Measurements from ENCODE around the gene RHAG. TPM values are rescaled to one million over a fixed set of nuclear protein-coding genes. Genes with fewer than 3 reads are reported as not detected.
"Not testable (repeated sequence)": the region's sequence is repeated elsewhere in the genome, so short reads cannot be mapped to it uniquely, and the experiment has no call there.

Gene RHAG
- total RNA-seq, result not detected

DNA sequence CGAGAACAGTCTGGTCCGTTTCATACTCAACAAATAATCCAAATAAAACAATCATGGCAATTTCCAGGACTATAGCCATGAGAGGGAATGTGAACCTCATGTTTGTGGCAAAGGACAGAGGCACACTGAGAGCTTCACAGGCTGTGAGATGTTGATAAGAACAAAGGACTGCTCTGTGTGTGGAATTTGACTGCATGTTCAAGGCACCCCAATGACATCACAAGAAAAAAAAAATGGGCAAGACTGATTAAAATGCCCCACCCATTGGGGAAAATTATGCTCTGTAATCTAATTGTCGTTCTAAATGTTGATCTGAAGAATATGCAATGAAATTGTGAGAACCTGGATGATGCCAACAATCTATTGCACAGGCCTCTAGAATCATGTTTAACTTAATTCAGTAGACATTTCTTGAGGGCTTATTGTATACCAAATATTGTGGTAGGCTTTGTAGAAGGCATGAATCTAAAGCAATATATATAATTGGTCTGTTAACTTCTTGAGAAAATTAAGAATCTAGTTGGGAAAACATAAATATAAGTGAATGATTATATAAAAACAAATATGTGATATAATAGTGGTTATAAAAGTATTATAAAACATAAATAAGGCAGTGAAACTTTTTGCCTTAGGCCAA, at the start of gene RHAG:
TSS of gene RHAG (minus strand) at position 127 of the 637 bp plus-strand sequence. CDS start at position 100, 27 bp downstream.
- no peak within 1 kb of the TSS for H3K27ac Mint-ChIP-seq
- peaks cover 9% of the 10 kb centered on the region for H3K27me3 Mint-ChIP-seq
- H3K4me1 Mint-ChIP-seq, result no peaks in the 10 kb centered on the region
- H3K9me3 Mint-ChIP-seq, result no peaks in the 10 kb centered on the region
- no peak within 1 kb of the TSS for H3K4me3 Mint-ChIP-seq
- H3K36me3 Mint-ChIP-seq (ENCODE audit: low read depth), result no peaks in the 10 kb centered on the region
- ATAC-seq (replicated peaks), result no peak

DNA sequence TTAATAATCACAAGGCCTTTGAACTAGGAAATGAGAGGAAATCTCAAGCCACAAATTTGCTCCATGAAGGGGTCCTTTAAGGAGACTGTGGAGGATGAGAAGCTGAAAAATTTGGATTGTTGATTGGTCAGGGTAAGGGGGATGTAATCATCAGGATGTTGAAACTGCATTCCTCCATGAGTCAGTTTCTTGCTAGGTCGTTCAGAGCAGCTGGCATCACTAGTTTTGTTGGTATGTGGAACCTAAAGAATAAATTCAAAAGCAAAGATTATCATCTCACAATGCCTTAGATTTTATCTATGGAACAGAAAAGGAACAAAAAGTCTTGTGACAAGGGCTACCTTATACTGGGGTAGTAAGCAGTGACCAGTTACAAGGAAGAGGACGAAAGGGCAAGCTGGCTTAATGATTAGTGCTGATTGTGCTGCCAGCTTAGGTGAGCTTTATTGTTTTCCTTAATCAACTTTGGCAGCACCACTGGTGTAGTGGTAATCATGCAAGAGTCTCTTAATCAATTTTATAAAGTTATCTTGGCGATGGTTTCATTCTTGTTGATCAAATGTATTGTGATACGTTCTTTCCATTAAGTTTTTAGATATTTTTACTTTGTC, 40.1 kb upstream of the RHAG start:
- Mint-ChIP-seq H3K4me1 (no peaks in the 10 kb centered on the region), H3K9me3 (peaks cover under 1% of the 10 kb centered on the region), H3K4me3 (no peak overlapping the region), H3K36me3 (ENCODE audit: low read depth) (no peaks in the 10 kb centered on the region), H3K27me3 (no peaks in the 10 kb centered on the region), H3K27ac (no peak overlapping the region)
- no peak for ATAC-seq (replicated peaks)

- peaks cover 8% of the 10 kb centered on the region for H3K9me3 Mint-ChIP-seq
- H3K27me3 Mint-ChIP-seq, result no peaks in the 10 kb centered on the region
- no peaks in the 10 kb centered on the region for H3K4me1 Mint-ChIP-seq
- no peak overlapping the region for H3K27ac Mint-ChIP-seq
- no peak for ATAC-seq (replicated peaks)
- H3K36me3 Mint-ChIP-seq (ENCODE audit: low read depth), result no peaks in the 10 kb centered on the region
- no peak overlapping the region for H3K4me3 Mint-ChIP-seq
Observed at GRCh38 chr6:49675816-49676215, 39.2 kb upstream of the RHAG start.

- Mint-ChIP-seq H3K36me3 (ENCODE audit: low read depth) (no peaks in the 10 kb centered on the region), H3K9me3 (peaks cover 13% of the 10 kb centered on the region), H3K4me3 (no peak overlapping the region), H3K4me1 (no peaks in the 10 kb centered on the region), H3K27ac (no peak overlapping the region), H3K27me3 (no peaks in the 10 kb centered on the region)
- no peak for ATAC-seq (replicated peaks)
Observed at GRCh38 chr6:49668083-49668511, 31.5 kb upstream of the RHAG start.

- Mint-ChIP-seq H3K4me3 (no peak overlapping the region), H3K4me1 (no peaks in the 10 kb centered on the region), H3K36me3 (ENCODE audit: low read depth) (no peaks in the 10 kb centered on the region), H3K27ac (no peak overlapping the region), H3K27me3 (no peaks in the 10 kb centered on the region), H3K9me3 (peaks cover 13% of the 10 kb centered on the region)
- ATAC-seq (replicated peaks), result no peak
Observed at GRCh38 chr6:49666930-49667757, 30.5 kb upstream of the RHAG start.

- H3K36me3 Mint-ChIP-seq (ENCODE audit: low read depth), result no peaks in the 10 kb centered on the region
- no peak for ATAC-seq (replicated peaks)
- H3K27me3 Mint-ChIP-seq, result no peaks in the 10 kb centered on the region
- no peak overlapping the region for H3K4me3 Mint-ChIP-seq
- no peak overlapping the region for H3K27ac Mint-ChIP-seq
- no peaks in the 10 kb centered on the region for H3K4me1 Mint-ChIP-seq
- peaks cover 9% of the 10 kb centered on the region for H3K9me3 Mint-ChIP-seq
Observed at GRCh38 chr6:49666480-49666879, 29.8 kb upstream of the RHAG start.

DNA sequence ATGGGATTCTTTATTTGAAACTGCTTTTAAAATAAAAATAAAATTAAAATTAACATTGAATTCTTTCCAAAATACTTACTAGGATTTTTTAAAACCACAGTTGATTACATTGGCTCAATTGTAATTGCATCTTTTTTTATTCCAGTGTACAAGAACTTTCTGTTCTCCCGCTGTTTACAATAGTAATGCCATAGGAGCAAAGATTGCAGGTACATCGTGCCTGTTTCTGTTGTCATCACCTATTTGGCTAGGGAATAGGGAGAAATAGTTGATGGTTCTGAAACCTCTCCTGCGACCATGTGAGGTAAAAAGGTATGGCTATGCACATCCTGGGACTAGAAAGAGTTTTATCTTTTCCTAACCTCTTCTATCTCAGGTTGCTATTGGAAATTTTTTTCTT, 28.2 kb upstream of the RHAG start:
- peaks cover 2% of the 10 kb centered on the region for H3K9me3 Mint-ChIP-seq
- no peak for ATAC-seq (replicated peaks)
- no peak overlapping the region for H3K4me3 Mint-ChIP-seq
- no peaks in the 10 kb centered on the region for H3K27me3 Mint-ChIP-seq
- no peak overlapping the region for H3K27ac Mint-ChIP-seq
- H3K36me3 Mint-ChIP-seq (ENCODE audit: low read depth), result no peaks in the 10 kb centered on the region
- no peaks in the 10 kb centered on the region for H3K4me1 Mint-ChIP-seq

DNA sequence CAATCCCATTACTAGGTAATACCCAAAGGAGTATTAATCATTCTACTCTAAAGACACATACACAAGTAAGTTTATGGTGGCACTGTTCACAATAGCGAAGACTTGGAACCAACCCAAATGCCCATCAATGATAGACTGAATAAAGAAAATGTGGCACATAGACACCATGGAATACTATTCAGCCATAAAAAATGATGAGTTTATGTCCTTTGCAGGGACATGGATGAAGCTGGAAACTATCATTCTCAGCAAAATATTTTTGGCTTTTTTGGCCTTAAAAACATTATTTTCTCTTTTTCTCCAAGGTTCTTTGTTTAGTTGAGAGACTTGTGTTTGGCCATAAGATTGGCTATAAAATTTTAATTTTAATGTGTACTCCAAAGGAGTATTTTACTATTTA, 27.4 kb upstream of the RHAG start:
- not testable (repeated sequence) for H3K9me3 Mint-ChIP-seq

DNA sequence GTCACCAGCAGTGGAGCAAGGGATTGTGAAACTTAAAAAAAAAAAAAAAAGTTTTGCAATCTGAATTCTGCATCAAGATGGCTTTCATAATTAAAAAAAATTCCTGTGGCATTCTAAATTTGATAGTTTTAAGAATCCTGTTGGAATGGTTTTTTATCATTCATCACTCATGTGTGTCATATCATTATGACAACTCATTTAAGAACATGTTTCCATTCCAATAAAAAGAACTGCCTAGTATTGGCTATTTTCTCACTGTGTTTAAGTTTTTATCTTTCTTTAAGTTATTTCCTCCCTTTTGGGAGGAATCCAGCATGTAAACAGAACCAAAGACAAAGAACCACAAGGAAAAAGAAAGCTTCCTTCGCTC, 26.2 kb upstream of the RHAG start:
- no peaks in the 10 kb centered on the region for H3K9me3 Mint-ChIP-seq
- ATAC-seq (replicated peaks), result no peak

More for the DNA sequence above, 27.4 kb upstream of the RHAG start:
- not testable (repeated sequence) for H3K27me3 Mint-ChIP-seq; ATAC-seq (replicated peaks); H3K27ac Mint-ChIP-seq; H3K36me3 Mint-ChIP-seq (ENCODE audit: low read depth); H3K4me1 Mint-ChIP-seq; H3K4me3 Mint-ChIP-seq

GRCh38 chr6:49662231-49662891, 25.7 kb upstream of the RHAG start:
- H3K27ac Mint-ChIP-seq, result no peak overlapping the region
- no peaks in the 10 kb centered on the region for H3K27me3 Mint-ChIP-seq
- no peaks in the 10 kb centered on the region for H3K4me1 Mint-ChIP-seq
- no peak overlapping the region for H3K4me3 Mint-ChIP-seq
- no peak for ATAC-seq (replicated peaks)
- H3K9me3 Mint-ChIP-seq, result no peaks in the 10 kb centered on the region
- H3K36me3 Mint-ChIP-seq (ENCODE audit: low read depth), result no peaks in the 10 kb centered on the region

More for the DNA sequence above, 26.2 kb upstream of the RHAG start:
- Mint-ChIP-seq H3K4me1 (no peaks in the 10 kb centered on the region), H3K27me3 (no peaks in the 10 kb centered on the region), H3K27ac (no peak overlapping the region), H3K4me3 (no peak overlapping the region), H3K36me3 (ENCODE audit: low read depth) (no peaks in the 10 kb centered on the region)

DNA sequence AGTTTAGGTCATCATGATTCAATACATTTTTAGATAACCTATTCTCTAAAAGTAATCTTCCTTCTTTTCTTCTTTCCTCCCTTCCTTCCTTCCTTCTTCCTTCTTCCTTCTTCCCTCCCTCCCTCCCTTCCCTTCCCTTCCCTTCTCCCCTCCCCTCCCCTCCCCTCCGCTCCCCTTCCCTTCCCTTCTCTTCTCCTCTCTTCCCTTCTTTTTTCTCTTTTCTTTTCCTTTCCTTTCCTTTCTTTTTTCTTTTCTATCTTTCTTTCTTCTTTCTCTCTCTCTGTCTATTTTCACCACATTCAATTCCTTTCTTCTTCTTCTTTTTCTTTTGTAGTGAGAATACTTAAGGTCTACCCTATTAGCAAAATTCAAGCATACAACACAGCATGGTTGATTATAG, 17.3 kb upstream of the RHAG start:
- Mint-ChIP-seq H3K36me3 (ENCODE audit: low read depth) (no peaks in the 10 kb centered on the region), H3K27ac (no peak overlapping the region), H3K27me3 (no peaks in the 10 kb centered on the region), H3K4me1 (no peaks in the 10 kb centered on the region), H3K9me3 (no peaks in the 10 kb centered on the region), H3K4me3 (no peak overlapping the region)
- no peak for ATAC-seq (replicated peaks)

DNA sequence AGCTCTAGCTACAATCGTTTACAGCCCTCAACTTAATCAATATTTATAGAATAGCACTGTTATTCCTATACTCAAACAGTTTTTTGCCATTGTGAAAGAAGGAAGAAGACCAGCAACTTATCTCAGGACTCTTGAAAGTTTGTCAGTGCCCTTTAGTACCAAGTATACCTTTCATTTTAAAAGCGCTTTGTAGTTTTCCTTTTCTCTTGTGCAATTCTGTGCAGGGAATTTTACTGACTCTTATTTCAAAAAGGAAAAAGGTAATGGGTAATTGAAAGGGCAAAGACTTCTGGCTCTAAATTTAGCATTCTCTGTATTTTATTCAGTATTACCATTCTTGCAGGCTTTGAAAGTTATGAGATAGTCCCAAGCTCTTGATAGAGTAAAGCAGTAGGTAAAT, 16.8 kb upstream of the RHAG start:
- no peak overlapping the region for H3K4me3 Mint-ChIP-seq
- no peaks in the 10 kb centered on the region for H3K36me3 Mint-ChIP-seq (ENCODE audit: low read depth)
- ATAC-seq (replicated peaks), result no peak
- H3K27ac Mint-ChIP-seq, result no peak overlapping the region
- no peaks in the 10 kb centered on the region for H3K9me3 Mint-ChIP-seq
- no peaks in the 10 kb centered on the region for H3K27me3 Mint-ChIP-seq
- H3K4me1 Mint-ChIP-seq, result no peaks in the 10 kb centered on the region

DNA sequence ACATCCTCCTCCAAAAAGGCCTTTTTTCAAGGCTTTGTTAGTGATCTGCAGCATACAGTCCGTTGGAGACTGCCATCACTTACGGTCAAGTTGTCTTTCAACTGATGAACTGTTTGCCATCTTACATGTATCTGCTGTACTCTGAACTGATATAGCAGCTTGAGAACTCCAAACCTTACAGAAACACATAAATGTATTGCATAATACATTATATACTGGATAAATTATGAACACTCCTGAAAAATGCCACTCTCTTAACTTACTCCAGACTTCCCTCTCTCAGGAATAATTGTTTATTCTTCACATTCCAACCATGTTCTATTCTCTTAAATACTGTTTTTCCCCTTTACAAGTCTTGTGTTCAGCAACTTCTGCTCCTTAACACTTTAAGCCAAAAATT, 14.6 kb upstream of the RHAG start:
- ATAC-seq (replicated peaks), result no peak
- Mint-ChIP-seq H3K27ac (no peak overlapping the region), H3K4me1 (no peaks in the 10 kb centered on the region), H3K9me3 (no peaks in the 10 kb centered on the region), H3K36me3 (ENCODE audit: low read depth) (no peaks in the 10 kb centered on the region), H3K4me3 (no peak overlapping the region), H3K27me3 (no peaks in the 10 kb centered on the region)

DNA sequence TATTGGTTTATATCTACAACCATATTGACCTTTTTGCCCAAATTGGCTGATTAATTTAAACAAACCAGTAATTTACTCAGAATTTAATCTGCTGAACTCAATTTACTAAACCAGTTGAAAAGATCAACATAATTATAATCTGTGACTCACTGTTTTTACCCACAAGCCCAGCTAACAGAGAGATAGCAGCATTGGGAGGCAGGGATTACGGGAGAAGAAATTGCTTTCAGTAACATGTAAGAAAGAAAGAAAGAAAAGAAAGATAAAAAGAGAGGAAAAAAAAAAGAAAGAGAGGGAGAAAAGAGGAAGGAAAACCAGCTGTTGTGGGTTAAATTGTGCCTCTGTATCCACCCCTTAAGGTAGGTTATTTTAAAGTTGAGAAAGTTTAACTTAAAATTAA, 13.3 kb upstream of the RHAG start:
- Mint-ChIP-seq H3K9me3 (no peaks in the 10 kb centered on the region), H3K27me3 (no peaks in the 10 kb centered on the region), H3K36me3 (ENCODE audit: low read depth) (no peaks in the 10 kb centered on the region), H3K4me1 (no peaks in the 10 kb centered on the region), H3K4me3 (no peak overlapping the region), H3K27ac (no peak overlapping the region)
- ATAC-seq (replicated peaks), result no peak

Measured in activated T-helper 17 cell treated with anti-CD3 and anti-CD28 coated beads, Interleukin-2, amount 50 U/mL, for 72 hours (primary cell).